Stimulated activated CD4-positive, alpha-beta T cell treated with anti-CD3 and anti-CD28 coated beads, TNF-alpha, amount 100 ng/mL, for 1 hour (primary cell): Measurements from ENCODE around the gene KRTAP16-1.

Experiments
- DNase-seq, 3 donors: peaks; one replicate each; pipeline ENCODE4 v3.0.0-alpha.2; 2020; ENCODE audit warnings: low read depth in 3 of 3, low spot score in 1 of 3

The KRTAP16-1 gene

DNA sequence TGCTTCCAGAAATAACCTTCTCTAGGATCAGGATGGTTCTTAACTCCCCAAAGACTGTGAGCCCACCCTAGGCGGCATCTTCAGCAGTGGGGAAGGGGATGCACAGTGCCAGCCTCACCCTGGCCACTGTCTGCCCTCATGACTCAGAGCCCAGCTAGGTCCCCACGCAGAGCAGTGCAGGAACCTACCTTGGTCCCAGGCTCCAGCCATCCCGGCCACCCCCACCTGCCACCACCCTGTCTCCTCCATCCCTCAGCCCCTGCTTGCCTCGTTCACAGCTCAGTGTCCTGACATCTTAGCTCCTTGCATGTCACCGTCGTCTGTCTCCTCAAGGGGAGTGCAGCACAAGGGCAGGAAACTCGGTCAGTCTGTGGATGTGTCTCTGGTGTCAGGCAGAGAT is 22.5 kb upstream of the KRTAP16-1 start:
- DNase-seq, result no peak

DNA sequence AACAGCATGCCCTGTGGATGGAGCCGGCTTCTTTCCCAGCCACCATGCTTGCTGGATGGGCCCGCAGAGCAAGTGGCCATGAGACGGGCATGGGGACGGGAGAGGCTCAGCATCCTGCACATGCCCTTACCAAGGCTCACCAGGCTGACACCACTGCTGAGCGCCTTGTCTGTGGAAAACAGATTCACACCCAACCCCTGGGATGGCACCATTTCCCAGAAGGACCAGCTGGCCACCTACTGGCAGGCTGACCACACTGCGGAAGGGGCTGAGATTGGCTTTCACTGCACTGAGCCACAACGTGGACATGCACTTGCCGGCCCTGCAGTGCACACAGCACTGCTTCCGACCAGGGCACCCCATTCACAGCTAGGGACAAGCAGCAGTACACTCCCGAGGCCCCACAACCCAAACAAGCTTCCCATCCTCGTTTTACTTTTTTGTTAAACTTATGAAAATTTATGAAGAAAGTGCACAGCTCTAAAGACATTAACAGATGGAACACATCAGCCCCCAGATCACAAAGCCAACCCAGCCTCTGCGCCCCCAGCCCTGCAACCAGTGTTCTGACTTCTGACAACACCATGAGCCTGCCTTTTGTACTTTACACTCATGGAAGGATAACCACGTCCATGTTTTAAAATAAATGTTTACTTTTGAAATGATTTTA is 20.3 kb upstream of the KRTAP16-1 start:
- no peak for DNase-seq

DNA sequence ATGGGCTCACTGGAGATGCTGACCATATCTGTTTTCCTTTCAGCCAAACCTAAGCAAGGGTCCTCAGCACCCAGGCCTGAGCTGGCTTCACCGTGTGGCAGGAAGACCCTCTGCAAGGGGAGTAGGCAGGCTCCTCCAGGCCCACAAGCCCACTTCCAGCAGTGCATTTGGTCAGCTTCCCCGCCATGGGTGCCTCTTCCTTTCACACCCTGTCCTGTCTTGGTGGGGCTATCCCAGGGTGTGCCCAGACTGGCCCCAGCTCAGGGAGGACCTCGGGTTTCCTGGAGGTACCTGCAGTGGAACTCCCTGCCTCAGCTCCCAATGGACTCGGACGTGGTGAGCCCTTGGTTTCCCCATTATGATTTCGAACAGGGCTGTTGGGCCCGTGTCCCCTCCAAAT is 19.1 kb upstream of the KRTAP16-1 start:
- no peak for DNase-seq

DNA sequence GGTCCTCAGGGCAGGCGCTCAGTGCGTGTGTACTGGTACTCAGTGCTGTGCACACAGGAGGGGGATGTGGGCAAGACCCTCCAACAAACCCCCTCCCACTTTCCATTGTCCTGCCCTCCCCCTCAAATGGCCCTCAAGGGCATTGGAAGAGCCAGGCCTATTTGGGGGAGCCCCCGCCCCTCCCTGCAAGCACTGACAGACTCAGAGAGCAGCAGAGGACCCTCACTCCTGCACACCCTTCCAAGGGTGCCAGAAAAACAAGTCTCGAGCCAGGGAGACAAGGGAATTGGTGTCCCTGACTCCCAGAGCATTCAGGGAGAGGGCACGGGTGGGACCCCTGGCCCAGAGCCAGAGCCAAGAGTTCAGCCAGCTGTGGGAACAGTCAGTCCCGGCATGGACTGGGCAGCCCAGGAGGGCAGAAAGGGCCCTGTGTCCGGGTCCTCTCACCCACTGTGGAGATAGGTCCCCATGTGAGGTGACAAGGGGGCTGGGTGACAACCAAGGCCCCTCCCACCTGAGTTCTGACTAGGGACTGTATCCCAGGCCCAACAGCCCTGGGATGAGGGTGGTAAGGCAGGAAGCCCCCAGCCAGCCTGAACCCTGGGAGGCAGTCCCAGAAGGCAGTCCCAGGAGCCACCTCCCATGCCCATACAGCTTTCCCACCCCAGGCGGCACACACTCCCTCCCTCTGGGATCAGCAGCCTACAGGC is 18.5 kb upstream of the KRTAP16-1 start:
- DNase-seq, result no peak

DNA sequence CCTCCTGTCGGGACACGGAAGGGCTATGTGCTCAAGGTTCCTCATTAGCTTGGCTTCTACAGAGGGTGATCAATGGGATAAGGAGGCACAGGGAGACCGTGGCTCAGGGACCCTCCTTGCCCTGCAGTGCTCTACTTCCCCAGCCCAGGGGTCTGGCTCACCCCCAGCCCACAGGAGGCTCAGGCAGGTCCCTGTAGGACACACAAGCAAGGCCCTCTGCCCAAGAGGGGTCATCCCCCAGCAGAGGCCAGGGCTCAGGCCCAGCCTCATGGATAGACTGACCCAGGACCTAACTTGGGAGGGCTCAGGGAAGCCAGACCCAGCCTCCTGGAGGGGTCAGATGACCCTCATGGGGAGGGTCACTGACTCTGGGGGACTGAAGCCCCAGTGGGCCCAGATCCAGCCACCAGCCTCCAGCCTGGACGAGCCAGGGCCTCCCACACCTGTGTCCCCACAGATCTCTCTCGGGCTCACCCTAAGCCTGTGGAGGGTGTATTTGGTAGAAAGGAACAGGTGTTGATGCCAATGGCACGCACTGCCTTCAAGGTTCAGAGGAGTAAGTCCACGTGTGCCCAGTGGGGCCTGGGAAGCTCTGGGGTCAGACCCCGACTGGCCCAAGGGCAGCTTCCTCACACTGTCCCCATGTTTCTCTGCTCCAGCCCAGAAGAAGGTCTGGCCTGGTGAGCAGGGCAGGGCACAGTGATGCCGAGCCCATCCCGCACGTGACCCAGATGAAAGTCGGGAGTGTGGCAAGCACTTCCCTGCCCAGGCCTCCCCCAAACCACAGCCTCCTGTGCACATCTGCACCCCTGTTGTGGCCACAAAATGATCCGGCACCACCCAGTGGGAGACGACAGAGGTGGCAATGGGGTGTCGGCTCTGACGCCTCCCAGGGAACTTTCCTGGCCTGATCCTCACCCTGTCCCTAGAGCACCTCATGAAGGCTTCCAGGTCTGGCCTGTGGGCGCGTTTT is 17.4 kb upstream of the KRTAP16-1 start:
- no peak for DNase-seq

DNA sequence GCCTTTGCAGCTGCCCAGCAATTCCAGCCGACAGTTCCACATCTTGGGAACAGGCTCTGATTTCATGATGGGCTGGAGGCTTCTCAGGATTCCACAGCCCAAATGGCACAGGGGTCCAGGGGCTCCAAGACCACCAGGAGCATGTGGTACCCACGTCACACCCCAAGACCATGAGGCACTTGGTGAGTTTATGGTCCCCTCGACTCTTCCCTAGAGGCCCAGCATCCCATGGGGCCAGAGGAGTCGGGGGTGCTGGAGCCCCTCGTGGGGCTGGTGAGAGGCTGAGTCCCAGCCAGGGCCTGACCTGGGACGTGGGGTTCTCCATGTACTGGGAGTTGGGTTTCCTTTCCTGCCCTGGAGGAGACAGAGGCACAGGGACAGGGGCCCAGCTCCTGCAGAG is 16.5 kb upstream of the KRTAP16-1 start:
- DNase-seq, result no peak

DNA sequence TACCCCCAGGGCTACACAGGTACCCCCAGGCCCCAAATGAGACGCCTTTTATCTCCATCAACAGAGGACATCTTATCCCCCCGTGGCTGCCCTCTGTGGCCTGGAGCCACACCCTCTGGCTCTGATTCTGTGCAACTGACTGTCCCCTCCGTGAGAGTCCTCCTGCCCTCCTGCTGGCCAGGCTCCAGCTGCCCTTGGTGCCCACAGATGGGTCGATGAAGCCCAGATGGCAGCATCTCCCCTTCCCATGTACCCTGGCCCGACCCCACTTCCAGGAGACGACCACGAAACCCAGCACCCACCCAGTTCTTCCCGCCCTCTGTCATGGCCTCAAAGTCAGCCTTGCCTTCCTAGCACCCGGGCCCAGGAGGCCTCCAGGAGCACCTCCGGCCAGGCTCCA is 16.0 kb upstream of the KRTAP16-1 start:
- no peak for DNase-seq

DNA sequence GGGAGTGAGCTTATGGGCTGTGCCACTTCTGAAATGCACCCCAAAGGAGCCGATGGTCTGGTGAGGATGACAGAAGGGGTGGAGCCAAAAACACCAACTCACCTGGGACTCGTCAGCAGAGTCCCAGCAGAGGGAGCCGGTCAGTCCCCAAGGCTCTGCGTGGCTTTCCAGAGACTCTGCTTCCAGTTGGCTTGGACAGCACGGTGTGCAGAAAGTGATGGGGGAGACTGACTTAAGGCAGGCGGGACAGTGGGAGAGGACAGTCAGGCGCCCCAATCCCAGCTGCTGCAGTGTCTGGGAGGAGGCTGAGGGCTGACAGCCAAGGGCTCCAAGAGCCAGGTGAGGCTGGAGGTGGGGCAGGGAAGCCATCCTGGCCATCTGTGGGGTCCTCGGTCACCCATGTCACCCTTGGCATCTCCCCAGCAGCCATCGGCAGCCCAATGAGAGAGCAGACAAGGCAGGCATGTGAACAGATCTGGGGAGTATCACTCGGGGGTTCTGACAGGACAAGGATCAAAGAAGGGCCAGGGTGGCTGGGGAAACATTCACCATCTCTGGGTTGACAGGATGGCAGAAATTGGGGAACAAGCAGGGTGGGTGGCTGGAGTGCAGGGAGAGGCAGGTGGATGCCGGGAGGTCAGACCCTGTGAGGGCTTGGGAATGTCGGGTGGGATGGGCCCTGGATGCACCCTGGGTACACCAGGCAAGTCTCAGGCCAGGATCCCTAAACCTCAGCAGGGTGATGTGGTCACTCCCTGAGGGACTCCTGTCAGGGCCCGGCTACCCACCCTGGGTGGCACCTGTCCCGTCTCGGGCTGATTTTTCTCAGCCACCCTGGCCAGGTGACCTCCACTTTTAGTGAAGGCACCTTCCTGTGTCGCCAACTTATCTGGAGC is 15.3 kb upstream of the KRTAP16-1 start:
- DNase-seq, result no peak

DNA sequence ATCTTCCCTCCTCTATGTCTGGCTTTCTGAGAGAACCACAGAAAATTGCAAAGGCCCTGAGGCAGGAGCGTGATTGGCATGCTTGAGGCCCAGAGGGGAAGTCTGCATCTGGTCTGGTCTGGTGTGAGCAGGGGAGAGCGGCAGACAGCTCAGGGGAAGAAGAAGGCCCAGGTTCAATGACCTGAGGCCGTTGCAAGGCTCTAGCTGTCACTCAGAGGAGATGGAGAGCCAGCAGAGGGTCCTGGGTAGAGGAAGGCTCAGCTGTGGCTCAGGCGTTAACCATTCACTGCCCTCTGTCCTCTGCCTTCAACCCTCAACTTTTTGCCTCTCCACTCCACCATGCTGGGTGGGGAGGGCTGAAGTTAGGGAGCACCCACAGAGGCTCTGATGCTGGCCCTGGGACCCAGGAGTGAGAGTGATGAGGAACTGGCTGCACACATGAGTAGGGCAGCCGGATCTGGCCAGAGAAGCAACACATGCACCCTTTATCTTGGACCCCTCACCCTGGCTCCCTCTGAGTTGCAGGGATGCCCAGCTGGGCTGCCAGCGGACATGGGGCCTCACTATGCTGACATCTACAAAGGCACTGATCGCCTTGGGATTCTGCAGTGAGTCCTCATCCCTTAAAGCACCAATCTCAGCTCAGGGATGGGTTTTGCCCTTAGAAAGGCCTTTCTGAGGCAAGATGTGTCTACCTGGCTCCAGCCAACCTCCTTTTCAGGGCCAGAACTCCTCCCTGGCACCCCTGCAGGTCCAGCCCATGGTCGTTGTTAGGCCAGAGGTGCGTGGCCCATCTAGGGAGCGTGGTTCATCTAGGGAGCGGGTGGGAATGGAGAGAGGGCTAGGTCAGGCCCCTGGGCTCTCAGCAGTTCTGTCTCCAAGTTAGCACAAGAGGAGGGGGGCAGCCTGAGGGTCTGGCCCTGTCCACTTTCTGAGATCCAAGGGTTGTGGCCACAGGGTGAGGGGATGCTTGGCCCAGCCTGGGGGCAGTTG is 14.1 kb upstream of the KRTAP16-1 start:
- DNase-seq, result no peak

DNA sequence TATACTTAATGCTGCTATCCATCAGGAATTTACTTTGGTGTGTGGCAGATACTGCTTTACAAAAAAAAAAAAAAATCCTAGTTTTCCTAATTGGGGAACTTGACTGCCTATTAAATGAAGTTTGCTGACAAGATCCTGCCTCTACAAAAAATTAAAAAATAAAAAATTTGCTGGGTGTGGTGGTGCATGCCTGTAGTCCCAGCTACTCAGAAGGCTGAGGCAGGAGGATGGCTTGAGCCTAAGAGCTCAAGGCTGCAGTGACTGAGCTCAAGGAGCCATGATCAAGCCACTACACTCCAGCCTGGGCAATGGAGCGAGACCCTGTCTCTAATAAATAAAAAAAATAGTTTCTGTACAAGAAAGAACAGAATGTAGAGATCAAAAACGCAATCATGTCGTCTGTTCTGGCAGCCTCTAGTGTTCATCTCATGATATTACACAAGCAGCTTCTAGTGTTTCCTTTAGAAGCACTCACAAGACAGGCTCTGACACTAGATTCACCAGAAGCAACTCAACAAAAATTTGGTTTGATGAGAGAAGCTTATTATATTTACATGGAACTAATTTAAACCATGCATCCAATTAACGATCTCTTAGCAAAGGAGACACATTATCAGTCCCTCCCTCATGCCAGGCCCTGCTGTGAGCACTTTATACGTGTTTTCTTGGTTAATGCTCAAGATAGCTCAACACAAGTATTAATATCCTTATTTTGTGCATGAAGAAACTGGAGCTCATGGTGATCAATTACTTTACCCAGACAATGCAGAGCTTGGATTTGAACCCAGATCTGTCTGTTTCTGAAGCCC is 13.2 kb upstream of the KRTAP16-1 start:
- DNase-seq, result no peak

DNA sequence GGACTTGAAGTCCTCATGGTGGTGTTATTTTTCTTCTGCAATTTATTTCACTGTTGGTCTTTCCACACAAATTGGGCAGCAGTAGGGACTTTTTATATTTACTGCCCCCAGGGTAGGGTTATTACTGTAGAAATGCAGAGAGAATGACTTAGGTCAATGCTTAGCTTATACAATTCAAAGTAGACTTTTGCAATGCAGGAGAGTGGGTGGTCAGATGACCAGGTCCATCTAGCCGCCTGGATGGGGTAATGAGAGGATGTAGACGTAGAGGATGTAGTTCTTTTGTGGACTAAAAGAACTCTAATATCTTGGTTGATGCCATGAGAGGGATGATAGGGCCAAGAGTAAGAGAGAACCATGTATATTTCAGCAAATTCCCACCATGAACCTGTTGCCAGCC is 9.1 kb upstream of the KRTAP16-1 start:
- no peak for DNase-seq

DNA sequence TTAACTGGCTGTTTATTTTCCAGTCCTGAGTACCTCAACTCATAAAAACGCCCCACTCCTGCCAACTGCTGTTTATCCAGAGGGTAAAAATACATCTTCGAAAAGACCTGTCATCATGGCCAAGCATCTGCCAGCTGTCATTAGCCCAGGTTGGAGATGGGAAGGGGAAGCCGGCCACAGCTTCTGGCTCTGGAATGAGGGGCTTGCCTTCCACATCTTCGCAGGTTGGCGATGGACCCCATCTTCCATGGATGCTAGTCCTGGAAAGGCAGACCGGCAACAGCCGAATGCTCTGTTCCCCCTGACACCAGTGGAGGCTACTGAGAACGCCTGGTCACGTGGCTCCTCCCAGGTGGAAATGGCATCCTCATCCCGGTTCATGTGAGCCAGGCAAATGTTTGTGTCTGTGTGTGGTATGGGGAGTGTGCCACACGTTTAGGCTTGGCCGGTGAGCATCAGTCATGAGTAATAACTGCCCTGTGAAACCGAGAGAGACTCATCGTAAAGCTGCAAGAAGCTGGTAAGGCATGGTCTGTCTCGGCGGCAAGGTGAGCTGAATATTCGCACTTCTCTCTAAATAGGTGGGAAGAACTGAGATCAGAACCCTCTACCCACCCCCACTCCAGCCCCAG is 6.8 kb upstream of the KRTAP16-1 start:
- DNase-seq, result no peak

DNA sequence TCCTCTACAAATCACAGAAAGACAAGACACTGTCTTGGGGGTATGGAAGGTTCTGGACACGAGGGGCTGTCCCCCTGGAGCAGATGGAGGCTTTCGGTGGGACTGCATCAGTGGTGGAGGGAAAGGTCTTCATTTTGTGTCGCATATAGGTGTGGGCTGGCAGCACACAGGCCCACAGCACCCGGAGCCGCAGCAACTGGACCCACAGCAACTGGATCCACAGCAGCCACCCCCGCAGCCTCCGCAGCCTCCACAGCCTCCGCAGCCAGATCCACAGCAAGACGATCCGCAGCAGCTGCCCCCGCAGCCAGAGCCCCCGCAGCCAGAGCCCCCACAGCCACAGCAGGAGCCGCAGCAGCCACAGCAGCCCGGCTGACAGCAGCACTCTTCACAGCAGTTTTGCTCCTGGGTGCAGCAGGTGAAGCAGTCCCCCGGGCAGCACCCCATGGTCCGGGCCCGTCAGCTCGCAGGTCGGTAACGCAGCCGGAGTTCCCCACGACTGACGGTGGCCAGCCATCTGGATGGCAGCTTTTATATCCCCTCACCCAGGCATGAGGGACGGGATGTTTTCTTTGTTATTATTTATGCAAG is 6.2 kb upstream of the KRTAP16-1 start, which contains the start of gene KRTAP17-1:
Gene KRTAP17-1, minus strand, starts transcription at position 507 of the 591 bp plus-strand sequence. Its CDS starts 60 bp downstream, at position 447.
- DNase-seq, result no peak

DNA sequence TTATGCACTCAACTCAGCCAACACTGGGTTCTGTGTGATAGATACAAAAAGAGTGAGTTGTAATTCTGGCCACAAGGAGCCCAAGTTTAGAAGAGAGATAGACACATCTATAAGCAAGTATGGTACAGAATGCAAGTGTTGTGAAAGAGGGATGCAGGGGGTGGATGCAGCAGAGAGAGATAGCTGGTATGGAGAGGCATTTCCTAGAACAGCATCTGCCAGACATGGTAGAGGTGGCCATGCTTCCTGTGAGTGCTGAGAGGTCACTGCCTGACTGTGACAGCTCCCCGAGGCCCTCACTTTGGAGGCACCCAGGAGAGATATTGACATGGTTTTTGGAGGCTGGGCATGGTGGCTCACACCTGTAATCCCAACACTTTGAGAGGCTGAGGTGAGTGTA is 2.0 kb upstream of the KRTAP16-1 start:
- no peak for DNase-seq

DNA sequence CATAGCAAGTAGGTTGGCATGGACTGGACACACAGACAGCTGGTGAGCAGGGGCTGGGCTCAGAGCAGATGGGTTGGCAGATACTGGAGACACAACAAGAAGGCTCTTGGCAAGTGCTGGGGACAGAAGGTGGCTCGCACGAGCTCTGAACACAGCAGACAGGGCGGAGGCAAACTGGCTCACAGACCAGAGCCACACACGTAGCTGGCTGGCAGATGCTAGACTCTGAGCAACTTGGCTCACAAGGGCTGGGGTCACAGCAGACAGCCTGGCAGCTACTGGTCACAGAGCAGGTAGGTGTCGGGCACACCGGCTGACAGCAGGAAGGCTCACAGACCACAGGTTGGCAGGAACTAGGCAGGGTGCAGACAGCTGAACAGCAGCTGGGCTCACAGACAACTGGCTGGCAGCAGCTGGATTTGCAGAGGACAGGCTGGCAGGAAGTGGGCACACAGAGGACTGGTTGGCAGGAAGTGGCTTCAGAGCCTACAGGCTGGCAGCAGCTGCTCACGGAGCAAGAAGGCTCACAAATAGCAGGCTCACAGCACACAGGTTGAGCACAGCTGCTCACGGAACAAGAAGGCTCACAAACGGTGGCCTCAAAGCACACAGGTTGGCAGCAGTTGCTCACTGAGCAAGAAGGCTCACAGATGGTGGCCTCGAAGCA is 725 bp downstream of the KRTAP16-1 start:
- DNase-seq, result peak; percentile 8 to 77 (median 63)

DNA sequence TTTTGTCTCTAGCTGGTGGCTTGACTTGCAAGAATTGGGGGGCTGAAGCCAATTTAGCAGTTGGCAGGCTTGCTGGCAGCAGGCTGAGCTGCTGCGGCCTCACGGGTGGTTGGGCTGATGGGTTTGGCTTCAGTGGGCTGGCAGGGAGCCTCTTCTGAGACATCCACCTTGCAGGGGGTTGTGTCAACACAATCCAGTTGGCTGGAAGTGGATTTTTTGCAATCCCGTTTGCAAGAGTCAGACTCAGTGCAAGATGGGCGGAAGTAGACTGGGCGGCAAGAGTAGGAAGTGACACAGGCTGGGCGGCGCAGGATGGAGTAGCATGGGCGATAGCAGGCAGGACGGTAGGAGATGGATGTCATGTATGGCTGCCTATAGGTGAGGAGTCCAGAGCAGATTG is 1.5 kb downstream of the KRTAP16-1 start:
- DNase-seq, result no peak

DNA sequence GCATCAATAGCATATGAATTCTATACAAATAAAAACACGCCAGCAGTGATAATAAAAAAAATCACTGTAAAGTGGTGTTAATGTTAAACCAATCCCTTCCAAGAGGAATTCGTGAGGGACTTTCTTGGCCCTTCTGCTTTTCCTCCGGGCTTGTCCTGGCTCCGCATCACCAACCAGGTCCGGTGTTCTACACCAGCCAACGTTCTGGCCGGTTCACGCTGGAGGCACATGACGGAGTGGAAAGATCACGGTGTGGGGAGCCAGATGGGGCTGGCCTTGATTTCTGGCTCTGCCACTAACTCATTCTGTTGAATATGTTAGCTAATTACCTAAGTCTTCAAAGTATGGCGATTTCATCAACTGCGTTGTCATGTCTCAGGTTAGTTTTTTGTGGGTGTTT is 5.0 kb downstream of the KRTAP16-1 start:
- no peak for DNase-seq
